HepG2 (cell line): Measurements from ENCODE around the gene GDE1. TPM values are rescaled to one million over a fixed set of nuclear protein-coding genes. Genes with fewer than 3 reads are reported as not detected.

ENCODE experiments used
- BCLAF1 ChIP-seq: fragments of 450-650 bp; IDR thresholded peaks from 2 replicates; pipeline ENCODE4 v1.6.1; 2017; ENCODE audit warnings: mild to moderate bottlenecking
- BRF2 ChIP-seq: sonication (generic); formaldehyde crosslinking; IDR thresholded peaks from 2 replicates; pipeline ENCODE4 v1.8.1; 2022; ENCODE audit warnings: mild to moderate bottlenecking, missing genetic modification reagents
- E2F5 ChIP-seq: sonication (generic); formaldehyde crosslinking; conservative IDR thresholded peaks from 2 replicates; pipeline ENCODE4 v1.4.0; 2020; ENCODE audit warnings: missing genetic modification reagents
- FUBP1 ChIP-seq: sonication (generic); formaldehyde crosslinking; IDR thresholded peaks from 2 replicates; pipeline ENCODE4 v1.5.1; 2020; ENCODE audit warnings: missing genetic modification reagents, mild to moderate bottlenecking, borderline replicate concordance
- HDAC2 ChIP-seq: sonication (generic); formaldehyde crosslinking; IDR thresholded peaks from 2 replicates; pipeline ENCODE4 v1.4.0; 2020; ENCODE audit warnings: missing genetic modification reagents
- HES4 ChIP-seq: sonication (generic); formaldehyde crosslinking; IDR thresholded peaks from 2 replicates; pipeline ENCODE4 v1.9.0; 2021; ENCODE audit warnings: mild to moderate bottlenecking, missing genetic modification reagents, borderline replicate concordance
- HNF4G ChIP-seq, 2 experiments: sonication (generic) in 1 of 2; formaldehyde crosslinking in 1 of 2; IDR thresholded peaks; 2 replicates each; pipeline versions ENCODE4 v1.4.0 to v1.6.1; 2011 to 2020; ENCODE audit warnings: borderline replicate concordance in 2 of 2, low read depth in 2 of 2, mild to moderate bottlenecking in 2 of 2, low read length in 1 of 2, missing genetic modification reagents in 1 of 2, moderate library complexity in 1 of 2
- JARID2 ChIP-seq: sonication (generic); formaldehyde crosslinking; IDR thresholded peaks from 2 replicates; pipeline ENCODE4 v1.8.1; 2023; ENCODE audit warnings: missing genetic modification reagents, inconsistent platforms; ENCODE audit not compliant: insufficient replicate concordance
- JUN ChIP-seq: sonication (generic); formaldehyde crosslinking; IDR thresholded peaks from 2 replicates; pipeline ENCODE4 v1.4.0; 2020; ENCODE audit warnings: mild to moderate bottlenecking, missing genetic modification reagents
- NR2C2 ChIP-seq: sonication (generic); formaldehyde crosslinking; IDR thresholded peaks from 2 replicates; pipeline ENCODE4 v1.4.0; 2020; ENCODE audit warnings: missing genetic modification reagents, mild to moderate bottlenecking, moderate library complexity, borderline replicate concordance
- RELA ChIP-seq: sonication (generic); formaldehyde crosslinking; IDR thresholded peaks from 2 replicates; pipeline ENCODE4 v1.4.0; 2020; ENCODE audit warnings: missing genetic modification reagents
- SCMH1 ChIP-seq: sonication (generic); formaldehyde crosslinking; IDR thresholded peaks from 2 replicates; pipeline ENCODE4 v1.9.0; 2021; ENCODE audit warnings: missing genetic modification reagents, mild to moderate bottlenecking, borderline replicate concordance
- SETDB1 ChIP-seq: sonication (generic); formaldehyde crosslinking; IDR thresholded peaks from 2 replicates; pipeline ENCODE4 v1.5.1; 2020; ENCODE audit warnings: missing genetic modification reagents, mild to moderate bottlenecking, borderline replicate concordance
- SUZ12 ChIP-seq: fragments of 150-350 bp; IDR thresholded peaks from 2 replicates; pipeline ENCODE4 v1.6.1; 2014; ENCODE audit warnings: low read depth, low read length
- ZFP36 ChIP-seq: fragments of 150-350 bp; IDR thresholded peaks from 2 replicates; pipeline ENCODE4 v1.6.1; 2018; ENCODE audit warnings: borderline replicate concordance, low read length, low read depth; ENCODE audit not compliant: partially characterized antibody
- ZHX1 ChIP-seq: sonication (generic); formaldehyde crosslinking; IDR thresholded peaks from 2 replicates; pipeline ENCODE4 v1.8.1; 2022; ENCODE audit warnings: low read depth, mild to moderate bottlenecking, missing genetic modification reagents
- ZMYM2 ChIP-seq: sonication (generic); formaldehyde crosslinking; IDR thresholded peaks from 2 replicates; pipeline ENCODE4 v1.8.0; 2022; ENCODE audit warnings: mild to moderate bottlenecking, missing genetic modification reagents
- ZNF557 ChIP-seq: sonication (generic); formaldehyde crosslinking; IDR thresholded peaks from 2 replicates; pipeline ENCODE4 v1.4.0; 2020; ENCODE audit warnings: missing genetic modification reagents
- polyA plus RNA-seq, 8 experiments: library from polyadenylated mRNA; depleted of rRNA in 3 of 8; stranded (reverse) in 7 of 8; unstranded in 1 of 8; fragments of >200 nt; fragmentation: Illumina TruSeq in 4 of 8; extraction: Trizol in 4 of 8; gene quantifications; 2 replicates each; pipeline versions ENCODE4 v1.2.1 to v1.2.3, GENCODE V29; 2011 to 2016; ENCODE audit warnings: low read depth in 4 of 8, missing spikeins in 1 of 8, mixed read lengths in 1 of 8; ENCODE audit not compliant: insufficient read depth in 1 of 8
- total RNA-seq, 5 experiments: library from RNA; depleted of rRNA; stranded (reverse); fragments of >200 nt; fragmentation: Illumina TruSeq; extraction: Trizol; gene quantifications; 2 replicates each; pipeline ENCODE4 v1.2.3, GENCODE V29; 2016; ENCODE audit warnings: low read depth in 1 of 5

The GDE1 gene
- total and polyA plus RNA-seq, 2 of the 13 experiments (the other 11 are each of a cell fraction or from before 2014, with no cell fraction given), result 35.9 to 59.0 TPM

GRCh38 chr16:19523559-19524355 lies 1.9 kb upstream of the GDE1 start, which contains the start of gene CCP110 (continued):
- TF ChIP-seq BRF2 (CRISPR knock-in tag) (no peak), FUBP1 (CRISPR knock-in tag) (no peak), HNF4G (IDR thresholded peaks at IDR 0.05; ENCODE audit: borderline replicate concordance, low read depth, low read length) (no peak), HNF4G (CRISPR knock-in tag; IDR thresholded peaks at IDR 0.05; ENCODE audit: borderline replicate concordance, low read depth) (no peak), ZHX1 (CRISPR knock-in tag) (no peak; the same call in none of the 2 replicates), JUN (CRISPR knock-in tag) (0 out of 2 replicates have a peak, but pooled peaks have one; percentile 41), SUZ12 (peak; percentile 99), SCMH1 (CRISPR knock-in tag) (no peak), ZMYM2 (0 out of 2 replicates have a peak, but pooled peaks have one; percentile 2), ZFP36 (no peak), HDAC2 (peak; percentile 45), SETDB1 (CRISPR knock-in tag) (no peak), RELA (CRISPR knock-in tag) (no peak), NR2C2 (CRISPR knock-in tag) (peak; percentile 89), ZNF557 (CRISPR knock-in tag) (no peak), HES4 (CRISPR knock-in tag) (peak; percentile 90), JARID2 (CRISPR knock-in tag) (peak; percentile 35), E2F5 (CRISPR knock-in tag) (peak; percentile 55; the same call in 1 of the 2 replicates), BCLAF1 (no peak)
